Caki2 (cell line): ENCODE results near the gene SPATS1. TPM values are rescaled to one million over a fixed set of nuclear protein-coding genes. Genes with fewer than 3 reads are reported as not detected.

Experiments
- DNase-seq: peaks from one replicate; pipeline ENCODE4 v3.0.0-alpha.2; 2015; ENCODE audit warnings: low read depth
- in situ Hi-C: cut with HindIII; loops from 2 replicates; pipeline ENCODE4 v1.10.0; 2016; ENCODE audit warnings: low sequenced_read_pairs, low pct_unique_long_range_greater_than_20kb, mixed read lengths
- total RNA-seq: library from RNA; depleted of rRNA; stranded (reverse); fragments of >200 nt; shearing (Covaris generic); gene quantifications from 2 replicates; pipeline ENCODE4 v1.2.3, GENCODE V29; 2014; ENCODE audit warnings: low replicate concordance; rRNA removed

SPATS1 gene, protein sequence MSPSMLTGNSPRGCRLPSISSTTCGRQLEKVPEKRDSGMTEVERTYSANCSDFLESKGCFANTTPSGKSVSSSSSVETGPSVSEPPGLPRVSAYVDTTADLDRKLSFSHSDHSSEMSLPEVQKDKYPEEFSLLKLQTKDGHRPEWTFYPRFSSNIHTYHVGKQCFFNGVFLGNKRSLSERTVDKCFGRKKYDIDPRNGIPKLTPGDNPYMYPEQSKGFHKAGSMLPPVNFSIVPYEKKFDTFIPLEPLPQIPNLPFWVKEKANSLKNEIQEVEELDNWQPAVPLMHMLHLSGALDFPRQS
- not detected in 2 replicates for total RNA-seq

DNA sequence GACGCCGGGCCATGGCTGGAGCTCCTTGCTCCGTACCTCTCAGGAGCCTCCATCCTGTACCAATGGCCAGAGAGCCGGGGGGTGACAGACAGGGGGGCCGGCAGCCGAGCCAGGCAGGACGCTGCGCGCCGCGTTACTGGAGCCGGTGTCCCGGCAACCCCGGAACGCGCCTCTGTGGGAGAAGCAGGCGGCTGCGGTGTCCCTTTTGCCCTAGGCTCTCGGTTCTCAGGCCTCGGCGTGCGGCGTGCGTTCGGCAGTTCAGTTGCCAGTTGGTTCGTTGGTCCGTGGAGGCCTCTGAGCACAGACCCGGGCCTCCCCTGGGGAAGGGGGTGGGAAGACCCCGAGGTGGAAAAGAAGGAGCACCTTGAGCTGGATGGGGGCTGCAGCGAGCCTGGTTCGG, at the start of gene SPATS1:
Gene SPATS1, plus strand, starts transcription at position 162 of the 400 bp plus-strand sequence. CDS start 446 bp downstream, outside the sequence.
- in situ Hi-C loops, result no loop called here
- no peak for DNase-seq

DNA sequence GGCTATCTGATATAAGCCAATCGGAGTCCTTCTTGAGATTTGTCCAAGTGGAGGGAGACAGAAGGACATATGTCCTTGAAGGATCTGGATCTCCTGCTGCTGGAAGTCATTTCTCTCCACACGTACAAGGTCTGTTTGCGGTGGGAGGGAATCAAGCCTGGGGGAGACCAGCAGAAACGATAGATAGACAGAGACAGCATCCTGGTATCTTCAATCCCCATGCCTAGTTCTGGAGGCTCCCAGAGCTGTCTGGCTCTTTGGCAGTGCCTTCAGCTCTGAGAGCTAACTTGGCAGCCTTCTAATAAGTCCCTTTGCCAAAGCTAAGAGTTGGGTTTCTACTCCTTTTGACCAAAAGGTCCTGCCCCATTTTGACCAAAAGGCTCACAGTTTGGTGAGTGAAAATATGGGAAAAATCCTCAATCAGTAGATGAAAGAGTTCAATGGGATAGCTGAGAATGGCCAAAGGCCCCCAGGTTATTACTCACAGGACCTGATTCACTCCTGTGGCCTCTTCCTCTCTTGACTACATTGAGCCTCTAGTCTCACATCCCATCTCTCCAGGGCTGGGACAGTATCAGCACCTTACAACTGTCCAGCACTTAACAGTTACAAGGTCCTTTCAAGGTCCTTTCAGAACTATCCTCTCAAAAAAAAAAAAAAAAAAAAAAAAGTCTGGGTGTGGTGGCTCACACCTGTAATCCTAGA, 49.6 kb upstream of the SPATS1 start:
- in situ Hi-C loops, result no loop called here

DNA sequence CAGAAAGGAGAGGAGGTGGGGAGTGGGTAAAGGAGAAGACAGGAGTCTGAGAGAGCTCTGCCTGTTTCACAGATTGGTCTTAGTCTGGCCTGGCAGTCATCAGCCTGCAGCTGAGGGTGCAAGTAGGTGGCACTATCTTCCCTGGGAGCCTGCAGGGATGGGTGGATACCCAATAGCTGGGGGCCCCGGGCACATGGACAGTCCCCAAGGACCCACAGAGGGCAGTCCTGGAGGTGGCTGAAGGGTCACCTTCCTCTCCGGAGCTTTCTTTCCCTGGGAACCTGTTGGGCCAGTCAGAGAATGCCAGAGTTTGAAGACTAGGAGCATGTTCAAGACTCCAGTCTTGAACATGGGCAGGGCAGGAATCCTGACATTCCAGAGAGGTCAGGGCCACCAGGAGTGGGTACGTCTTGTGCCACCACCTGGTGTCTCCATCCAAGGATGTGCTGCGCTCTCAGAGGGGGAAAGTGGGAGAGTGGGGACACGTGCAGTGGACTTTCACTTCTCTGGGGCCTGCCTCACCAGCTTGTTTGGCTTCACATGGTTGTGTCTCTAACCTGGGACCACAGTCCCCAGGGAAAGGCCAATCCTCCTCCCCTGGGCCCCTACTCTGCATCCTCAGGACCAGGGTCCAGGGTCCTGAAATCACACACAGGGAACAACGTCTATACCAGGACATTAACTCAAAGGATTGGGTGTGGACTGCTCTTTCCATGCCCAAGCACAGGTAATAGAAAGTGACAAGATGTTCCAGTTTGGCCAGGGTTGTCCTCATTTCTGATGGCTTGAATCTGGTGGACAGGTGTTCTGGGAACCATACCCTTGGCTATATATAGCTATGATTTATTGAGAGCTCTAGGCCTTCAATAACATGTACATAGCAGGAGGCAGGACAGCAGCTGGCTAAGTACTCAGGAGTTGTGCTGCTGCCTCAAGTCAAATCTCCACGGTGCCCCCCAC, 47.3 kb upstream of the SPATS1 start:
- in situ Hi-C loops, result no loop called here
- DNase-seq, result no peak

More for the DNA sequence above, 49.6 kb upstream of the SPATS1 start:
- DNase-seq, result no peak

DNA sequence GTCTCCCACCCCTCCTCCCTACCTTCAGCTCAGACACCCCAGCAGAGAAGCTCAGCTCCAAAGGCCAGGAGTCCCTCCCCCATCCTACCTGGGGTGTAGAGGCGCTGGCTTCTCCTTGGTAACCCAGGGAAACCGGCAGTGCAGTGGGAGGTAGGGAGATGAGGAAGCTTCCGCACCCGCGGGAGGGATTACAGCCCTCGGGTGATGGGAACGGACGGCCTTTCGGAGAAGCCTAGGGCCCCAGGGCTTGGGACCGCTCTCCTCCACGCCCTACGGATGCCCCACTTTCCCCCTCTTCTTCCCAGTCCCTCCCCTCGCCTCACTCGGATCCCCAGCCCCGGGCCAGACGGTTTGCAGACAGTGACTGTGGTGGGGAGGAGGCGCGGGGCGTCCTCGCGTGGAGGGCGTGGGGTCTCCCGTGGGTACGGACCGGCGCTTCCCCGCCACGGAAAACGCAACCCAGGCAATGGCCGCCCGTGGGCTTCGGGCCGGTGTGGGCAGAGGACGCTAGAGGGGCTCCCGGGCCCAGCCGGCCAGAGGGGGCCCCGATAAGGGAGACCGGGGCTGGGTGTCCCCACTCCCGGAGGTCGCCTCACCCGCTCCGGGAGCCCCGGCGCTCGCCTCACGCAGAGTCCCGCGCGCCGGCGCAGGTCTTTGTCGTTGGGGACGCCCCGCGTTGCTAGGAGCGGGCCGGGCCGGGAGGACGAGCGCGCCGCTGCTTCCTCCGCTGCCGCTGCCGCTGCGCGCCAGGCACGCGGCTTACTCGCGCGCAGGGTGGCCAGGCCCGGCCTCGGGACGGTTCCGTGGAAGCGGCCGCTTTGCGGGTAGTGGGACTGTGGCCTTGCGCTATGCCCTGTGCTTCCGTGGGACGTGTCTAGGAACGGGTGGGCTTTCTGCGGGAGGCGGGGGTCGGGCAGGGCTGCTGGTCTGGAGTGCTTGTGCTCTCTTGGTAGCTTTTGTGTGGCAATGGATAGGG, 45.1 kb upstream of the SPATS1 start:
- DNase-seq, result no peak
- in situ Hi-C loops, result no loop called here

DNA sequence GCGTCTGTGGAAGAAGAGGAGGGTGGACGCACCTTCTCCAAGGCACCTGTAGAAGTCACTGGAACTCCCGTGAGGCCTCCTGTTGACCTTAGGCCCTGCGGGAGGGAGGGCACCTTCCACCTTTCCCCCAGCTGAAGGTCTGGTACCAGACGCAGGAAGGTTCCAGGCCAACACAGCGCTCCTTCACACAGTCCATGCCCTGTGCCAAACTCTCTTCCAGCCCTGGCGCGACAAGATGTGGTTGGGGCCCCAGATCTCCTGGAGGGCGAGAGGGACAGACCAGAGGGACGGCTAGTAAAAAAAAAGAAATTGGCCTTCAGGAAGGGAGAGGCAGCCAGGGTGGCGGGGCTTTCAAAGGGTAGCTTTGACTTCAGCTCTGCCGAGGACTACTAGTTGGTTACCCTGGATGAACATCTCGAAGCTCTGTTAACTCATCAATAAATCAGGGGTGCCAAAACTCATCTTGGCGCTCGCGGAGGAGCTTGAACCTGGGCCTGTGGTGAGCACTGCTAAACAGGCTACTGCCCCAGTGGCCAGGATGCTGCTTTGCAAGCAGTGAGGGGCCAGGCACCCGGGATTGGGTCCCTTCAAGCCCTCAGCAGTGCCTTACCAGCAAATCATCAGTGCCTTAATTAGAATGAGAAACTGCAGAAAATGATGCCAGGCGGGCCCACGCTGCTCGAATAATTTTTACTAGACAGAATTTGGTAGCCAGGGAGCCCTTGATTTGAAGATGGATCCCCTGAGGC, 44.2 kb upstream of the SPATS1 start:
- in situ Hi-C loops, result no loop called here
- DNase-seq, result no peak

DNA sequence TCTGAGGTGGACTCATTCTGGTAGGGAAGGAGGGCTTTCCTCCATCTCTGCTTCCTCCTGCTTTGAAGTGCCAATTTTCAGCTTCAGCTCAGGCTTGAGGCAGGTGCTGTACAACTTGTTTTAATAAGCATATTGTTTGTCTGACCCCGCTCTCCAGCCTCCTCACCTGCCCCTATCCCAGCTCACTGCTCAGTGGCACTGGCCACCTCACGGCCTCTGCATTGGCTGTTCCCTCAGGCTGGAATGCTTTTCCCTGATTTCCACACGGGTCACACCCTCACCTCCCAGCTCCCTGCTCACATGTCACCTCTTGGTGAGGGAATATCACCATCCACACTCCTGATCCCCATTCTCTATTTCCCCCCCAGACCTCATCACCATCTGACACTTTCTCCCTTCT, 43.6 kb upstream of the SPATS1 start:
- in situ Hi-C loops, result no loop called here
- DNase-seq, result no peak

DNA sequence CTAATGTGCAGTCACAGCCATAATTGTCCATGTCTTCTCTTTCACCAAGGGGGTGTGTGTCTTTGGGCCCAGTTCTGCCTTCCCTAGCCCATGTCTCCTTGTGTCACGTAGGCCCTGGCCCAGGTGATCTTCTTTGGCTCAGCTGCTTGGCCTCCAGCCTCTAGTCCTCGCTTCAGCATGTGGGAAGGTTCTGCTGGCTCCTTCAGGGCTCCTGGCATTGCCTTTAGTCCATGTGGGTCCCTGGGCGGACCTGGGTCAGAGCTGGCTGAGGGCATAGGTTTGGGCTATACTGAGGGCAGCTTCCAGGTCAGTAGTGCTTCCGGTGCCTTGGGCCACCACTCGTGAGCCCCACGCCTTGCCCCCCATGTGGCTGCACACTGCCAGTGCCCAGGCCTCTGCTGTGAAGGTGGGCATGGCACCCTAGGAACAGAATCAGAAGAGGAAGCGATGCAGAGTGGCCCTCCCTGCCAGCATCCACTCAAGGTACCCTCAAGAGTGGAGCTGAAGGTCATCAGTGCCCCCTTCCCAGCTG, 42.1 kb upstream of the SPATS1 start:
- DNase-seq, result no peak
- in situ Hi-C loops, result no loop called here

DNA sequence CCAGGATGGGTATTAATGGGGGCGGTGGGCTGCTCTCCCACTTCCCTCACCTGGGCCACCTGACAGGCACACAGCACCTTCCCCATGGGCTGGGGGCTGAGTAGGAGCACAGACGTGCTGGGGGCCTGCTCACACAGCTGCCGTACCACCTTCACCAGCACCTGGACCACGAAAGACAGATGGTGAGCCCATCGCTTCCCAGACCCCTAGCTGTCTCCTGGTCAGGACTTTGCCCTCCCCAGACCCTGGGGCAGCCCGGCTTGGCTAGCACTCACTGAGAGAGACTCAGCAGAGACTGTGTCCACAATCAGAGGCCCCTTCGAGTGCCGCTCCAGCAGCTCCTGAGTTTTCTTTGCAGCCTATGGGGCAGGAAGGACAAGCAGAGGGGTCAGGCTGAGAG, 41.3 kb upstream of the SPATS1 start:
- DNase-seq, result no peak
- in situ Hi-C loops, result no loop called here

DNA sequence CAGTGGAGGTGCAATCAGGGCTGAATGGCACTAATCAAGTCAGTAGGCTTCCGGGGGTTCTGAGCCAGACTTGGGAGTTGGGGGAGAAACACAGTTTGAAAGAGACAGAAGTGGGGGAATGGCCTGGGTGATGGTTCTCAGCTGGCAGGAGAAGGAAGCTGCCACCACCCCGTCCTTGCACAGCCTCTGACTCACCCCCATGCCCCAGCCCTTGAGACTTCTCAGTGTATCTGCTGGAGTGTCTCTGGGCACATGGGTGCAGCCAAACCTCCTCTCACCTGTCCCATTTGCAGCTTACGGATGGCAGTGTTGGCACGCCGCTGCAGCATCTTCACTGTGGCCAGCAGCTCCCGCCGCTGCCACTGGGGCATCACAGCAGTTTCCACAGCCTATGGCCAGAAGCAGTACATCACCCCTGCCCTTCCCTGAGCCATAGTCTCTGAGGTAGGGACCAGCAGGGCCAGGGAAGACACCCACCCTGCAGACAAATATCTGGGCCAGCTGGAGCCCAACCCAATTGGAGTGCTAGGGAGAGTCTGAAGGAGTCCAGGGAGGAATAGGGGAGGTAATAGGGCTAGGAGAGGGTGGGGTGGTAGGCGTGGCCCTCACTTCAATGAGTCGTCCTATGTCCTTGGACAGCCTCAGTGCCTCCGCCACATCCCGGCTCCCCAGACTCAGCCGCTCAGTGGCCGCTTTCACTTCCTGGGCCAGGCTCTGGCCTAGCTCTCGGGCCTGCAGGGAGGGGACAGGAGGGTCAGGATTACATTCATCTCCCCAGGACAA, 40.5 kb upstream of the SPATS1 start:
- in situ Hi-C loops, result no loop called here
- DNase-seq, result no peak

DNA sequence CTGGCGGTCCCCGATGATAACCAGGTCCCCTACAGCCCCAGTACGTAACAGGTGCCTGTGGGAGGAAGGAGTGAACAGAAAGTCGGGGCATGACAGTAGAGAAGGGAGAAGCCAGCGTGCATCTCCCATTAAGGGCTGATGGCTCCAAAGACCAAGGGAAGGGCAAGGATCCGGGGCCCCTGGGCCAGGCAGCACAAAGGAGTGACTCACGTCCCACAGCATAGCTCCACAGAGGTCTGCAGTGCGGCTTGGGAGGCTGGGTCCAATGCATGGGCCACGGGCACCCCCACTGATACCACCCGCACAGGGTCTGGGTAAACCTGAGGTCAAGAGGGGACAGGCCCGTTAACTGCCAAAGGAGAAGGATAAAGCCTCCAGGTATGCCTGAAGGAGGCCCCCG, 39.6 kb upstream of the SPATS1 start:
- DNase-seq, result no peak
- in situ Hi-C loops, result no loop called here

DNA sequence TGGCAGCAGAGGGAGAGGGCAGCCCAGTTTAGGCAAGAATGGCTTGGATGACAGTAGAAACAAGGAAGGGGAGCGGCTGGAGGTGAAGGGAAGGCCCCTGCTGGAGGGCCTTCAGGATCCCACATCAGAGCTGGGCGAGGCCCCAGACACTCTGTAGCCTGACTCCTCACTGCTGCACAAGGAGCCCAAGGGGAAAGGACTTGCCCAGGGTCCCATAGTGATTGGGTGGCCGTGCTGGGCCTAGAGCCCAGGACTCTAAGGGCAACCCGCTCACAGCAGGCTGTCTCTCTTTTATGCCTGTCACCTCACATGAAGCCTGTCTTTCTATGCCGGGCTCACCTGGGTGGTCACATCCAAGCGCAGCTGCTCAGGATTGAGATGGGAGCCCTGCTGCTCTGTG, 38.6 kb upstream of the SPATS1 start:
- DNase-seq, result no peak
- in situ Hi-C loops, result no loop called here

DNA sequence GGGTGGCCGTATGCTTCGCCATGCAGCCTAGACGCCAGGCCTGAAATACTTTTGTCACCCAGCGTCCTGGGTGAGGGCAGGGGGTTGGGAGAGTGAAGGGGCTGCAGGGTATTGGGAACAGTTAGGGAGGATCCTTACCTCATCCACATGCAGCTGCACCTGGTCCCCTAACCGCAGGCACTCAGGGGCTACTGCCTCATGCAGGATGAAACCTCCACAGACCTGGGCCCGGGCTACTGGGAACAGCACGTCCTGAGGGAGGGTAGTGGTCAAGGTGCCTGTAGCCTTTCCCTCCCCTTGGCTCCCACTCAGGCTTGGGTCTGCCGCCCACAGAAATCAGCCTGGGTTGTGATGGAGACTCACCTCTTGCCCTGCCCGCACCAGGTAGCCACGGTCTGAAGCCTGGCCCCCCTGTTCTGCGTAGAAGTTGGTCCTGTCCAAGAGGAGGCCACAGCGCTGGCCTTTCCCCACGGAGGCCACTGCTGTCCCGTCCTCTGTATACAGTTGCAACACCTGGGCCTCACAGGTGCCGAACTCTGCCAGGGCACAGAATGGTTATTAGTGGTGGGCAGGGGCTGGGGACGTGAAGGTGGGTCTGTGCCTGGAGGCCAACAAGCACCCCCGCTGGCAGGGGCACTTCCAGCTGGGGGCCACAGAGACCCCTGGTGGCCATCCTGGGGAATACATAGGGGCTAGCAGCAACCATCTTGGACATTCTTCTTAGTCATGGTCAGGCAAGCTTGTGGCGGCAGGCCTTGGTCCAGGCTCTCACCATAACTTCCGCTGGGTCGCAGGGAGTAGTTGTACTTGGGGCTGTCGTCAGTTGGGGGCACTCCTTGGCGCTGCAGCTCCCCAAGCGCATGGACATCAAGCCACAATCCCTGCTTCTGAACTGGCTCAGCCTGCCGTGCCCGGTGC, 37.9 kb upstream of the SPATS1 start:
- in situ Hi-C loops, result no loop called here
- DNase-seq, result peak; percentile 20

DNA sequence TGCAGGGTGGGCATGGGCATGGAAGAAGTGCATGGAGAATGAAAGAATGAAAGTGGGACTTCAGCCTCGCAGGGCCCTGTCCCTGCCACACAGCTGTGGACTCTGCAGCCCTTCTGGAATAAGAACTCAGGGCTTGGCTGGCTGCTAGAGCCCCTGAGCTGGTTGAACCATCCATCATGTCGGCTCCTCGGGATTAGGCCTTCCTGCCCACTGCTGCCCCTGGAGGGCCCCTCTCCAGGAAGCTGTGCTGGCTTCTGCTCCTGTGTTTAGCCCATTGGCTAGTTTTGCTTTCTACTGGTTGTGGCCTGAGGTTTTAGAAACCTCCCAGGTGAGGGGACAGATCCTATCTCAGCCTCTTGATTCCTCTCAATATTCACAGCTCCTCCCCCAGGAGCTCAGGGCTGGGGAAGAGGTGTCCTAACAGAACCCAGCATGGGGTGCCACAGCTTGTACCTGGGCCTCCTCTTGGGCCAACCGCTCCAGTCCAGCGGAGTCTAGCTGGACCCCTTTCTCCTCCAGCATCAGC, 37.2 kb upstream of the SPATS1 start:
- no peak for DNase-seq
- in situ Hi-C loops, result no loop called here

DNA sequence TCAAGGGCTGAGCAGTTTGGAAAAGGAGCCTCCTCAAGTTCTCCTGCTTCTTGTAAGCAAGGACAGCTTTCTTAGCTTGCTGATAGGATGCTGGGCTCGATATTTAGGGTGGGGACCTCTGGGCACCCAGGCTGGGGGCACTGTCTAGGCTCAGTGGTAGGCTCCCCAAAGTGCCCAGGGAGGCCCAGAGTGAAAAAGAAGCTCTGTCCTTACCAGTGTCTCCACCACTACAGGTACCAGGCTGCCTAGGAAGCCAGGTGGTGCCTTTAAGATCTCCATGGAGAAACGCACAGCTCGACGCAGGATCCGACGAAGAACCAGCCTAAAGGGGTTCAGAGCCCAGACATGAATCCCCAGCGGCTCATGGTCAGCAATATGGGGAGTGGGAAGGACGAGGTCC, 35.7 kb upstream of the SPATS1 start:
- in situ Hi-C loops, result no loop called here
- DNase-seq, result no peak

DNA sequence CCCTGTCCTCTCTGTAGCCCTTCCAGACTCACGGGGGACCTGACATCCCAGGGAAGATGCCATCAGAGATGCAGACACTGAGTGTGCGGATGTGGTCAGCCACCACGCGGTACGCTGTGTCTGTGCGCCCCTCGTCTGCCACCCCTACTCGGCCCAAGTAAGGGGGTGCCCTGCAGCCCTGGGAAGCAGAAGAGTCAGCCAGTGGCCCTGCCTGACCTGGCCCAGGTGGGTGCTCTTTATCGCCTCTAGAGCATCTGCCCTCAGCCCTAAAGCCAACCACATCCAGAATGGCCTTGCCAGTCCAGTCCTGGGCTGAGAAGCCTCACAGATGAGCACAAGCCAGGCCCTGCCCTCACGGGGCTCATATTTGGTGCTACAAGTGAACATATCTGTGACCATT, 35.2 kb upstream of the SPATS1 start:
- in situ Hi-C loops, result no loop called here
- no peak for DNase-seq
